Measurements from ENCODE around the gene CLCN4.

- no peak for TF ChIP-seq POLR2A (IDR thresholded peaks at IDR 0.05)
- TF ChIP-seq CTCF (IDR thresholded peaks at IDR 0.05): no peak
- TF ChIP-seq EP300 (IDR thresholded peaks at IDR 0.05): no peak
Observed at GRCh38 chrX:10187421-10187820, 30.6 kb downstream of the CLCN4 start.

Measured in ovary (tissue), 3 donors.